Measurements from ENCODE around the gene GYS1.
"Not testable (repeated sequence)": the region's sequence is repeated elsewhere in the genome, so short reads cannot be mapped to it uniquely, and the experiment has no call there.

GYS1 gene

GRCh38 chr19:48993175-48994034 lies at the start of gene GYS1, which contains the start of gene RUVBL2:
Gene GYS1, minus strand, starts transcription at chr19:48993309. Its CDS starts 197 bp downstream, at chr19:48993112.
Gene RUVBL2, plus strand, starts transcription at chr19:48993887. Its CDS starts 25 bp downstream, at chr19:48993912.
- DNase-seq (ENCODE audit: extremely low read depth in 1 of 2, low read depth in 1 of 2), result peak; percentile 98

- DNase-seq (ENCODE audit: extremely low read depth in 1 of 2, low read depth in 1 of 2), result not testable (repeated sequence)
These were observed 49.6 kb upstream of the GYS1 start for GRCh38 chr19:49042666-49043065.

- no peak for DNase-seq (ENCODE audit: extremely low read depth in 1 of 2, low read depth in 1 of 2)
These were observed 49.1 kb upstream of the GYS1 start for GRCh38 chr19:49042177-49042576.

GRCh38 chr19:49039736-49040135 lies 46.6 kb upstream of the GYS1 start:
- DNase-seq (ENCODE audit: extremely low read depth in 1 of 2, low read depth in 1 of 2), result not testable (repeated sequence)

- not testable (repeated sequence) for DNase-seq (ENCODE audit: extremely low read depth in 1 of 2, low read depth in 1 of 2)
These were observed 45.6 kb upstream of the GYS1 start for GRCh38 chr19:49038557-49039276.

GRCh38 chr19:49038111-49038510 lies 45.0 kb upstream of the GYS1 start:
- DNase-seq (ENCODE audit: extremely low read depth in 1 of 2, low read depth in 1 of 2), result not testable (repeated sequence)

GRCh38 chr19:49036815-49037214 lies 43.7 kb upstream of the GYS1 start, which contains the start of gene CGB1:
Gene CGB1, minus strand, starts transcription at chr19:49036895. Its CDS starts 184 bp downstream, at chr19:49036711.
- not testable (repeated sequence) for DNase-seq (ENCODE audit: extremely low read depth in 1 of 2, low read depth in 1 of 2)

GRCh38 chr19:49031642-49032301 lies 38.7 kb upstream of the GYS1 start, which contains the start of gene CGB2:
Gene CGB2, plus strand, starts transcription at chr19:49031890. Its CDS starts 206 bp downstream, at chr19:49032096.
- peak in 1 of 2 donors; percentile 40 for DNase-seq (ENCODE audit: extremely low read depth in 1 of 2, low read depth in 1 of 2)

- not testable (repeated sequence) for DNase-seq (ENCODE audit: extremely low read depth in 1 of 2, low read depth in 1 of 2)
These were observed 37.2 kb upstream of the GYS1 start for GRCh38 chr19:49030323-49030722.

- not testable (repeated sequence) for DNase-seq (ENCODE audit: extremely low read depth in 1 of 2, low read depth in 1 of 2)
These were observed 36.6 kb upstream of the GYS1 start for GRCh38 chr19:49029749-49030148.

- not testable (repeated sequence) for DNase-seq (ENCODE audit: extremely low read depth in 1 of 2, low read depth in 1 of 2)
These were observed 35.6 kb upstream of the GYS1 start for GRCh38 chr19:49028686-49029085.

- DNase-seq (ENCODE audit: extremely low read depth in 1 of 2, low read depth in 1 of 2), result not testable (repeated sequence)
These were observed 32.5 kb upstream of the GYS1 start for GRCh38 chr19:49025599-49025998.

- not testable (repeated sequence) for DNase-seq (ENCODE audit: extremely low read depth in 1 of 2, low read depth in 1 of 2)
These were observed 32.0 kb upstream of the GYS1 start for GRCh38 chr19:49025088-49025487.

- DNase-seq (ENCODE audit: extremely low read depth in 1 of 2, low read depth in 1 of 2), result not testable (repeated sequence)
These were observed 31.1 kb upstream of the GYS1 start, which contains the start of gene CGB3 for GRCh38 chr19:49024233-49024632. Gene CGB3, minus strand, starts transcription at chr19:49024333. Its CDS starts 362 bp downstream, at chr19:49023971.

- DNase-seq (ENCODE audit: extremely low read depth in 1 of 2, low read depth in 1 of 2), result no peak
These were observed 29.0 kb upstream of the GYS1 start for GRCh38 chr19:49022116-49022515.

GRCh38 chr19:49020931-49021895 lies 28.1 kb upstream of the GYS1 start:
- no peak for DNase-seq (ENCODE audit: extremely low read depth in 1 of 2, low read depth in 1 of 2)

- DNase-seq (ENCODE audit: extremely low read depth in 1 of 2, low read depth in 1 of 2), result no peak
These were observed 27.2 kb upstream of the GYS1 start for GRCh38 chr19:49020342-49020741.

GRCh38 chr19:49019242-49019932 lies 26.3 kb upstream of the GYS1 start:
- peak in 1 of 2 donors; percentile 50 for DNase-seq (ENCODE audit: extremely low read depth in 1 of 2, low read depth in 1 of 2)
